Measurements from ENCODE around the gene ACTR5.
"Not testable (repeated sequence)": the region's sequence is repeated elsewhere in the genome, so short reads cannot be mapped to it uniquely, and the experiment has no call there.

ACTR5 gene

GRCh38 chr20:38769376-38770295 is 21.4 kb downstream of the ACTR5 start:
- no peak for DNase-seq

GRCh38 chr20:38770546-38770945 is 22.3 kb downstream of the ACTR5 start:
- DNase-seq, result no peak

- DNase-seq, result no peak
Observed at GRCh38 chr20:38770970-38771369, 22.7 kb downstream of the ACTR5 start.

- no peak for DNase-seq
Observed at GRCh38 chr20:38771621-38772020, 23.4 kb downstream of the ACTR5 start.

GRCh38 chr20:38774167-38774566 is 25.9 kb downstream of the ACTR5 start:
- DNase-seq, result no peak

GRCh38 chr20:38776363-38776762 is 28.1 kb downstream of the ACTR5 start:
- no peak for DNase-seq

GRCh38 chr20:38779247-38780097 is 31.2 kb downstream of the ACTR5 start:
- DNase-seq, result no peak

GRCh38 chr20:38782275-38782674 is 34.0 kb downstream of the ACTR5 start:
- no peak for DNase-seq

- no peak for DNase-seq
Observed at GRCh38 chr20:38787870-38788269, 39.6 kb downstream of the ACTR5 start.

GRCh38 chr20:38789503-38790199 is 41.4 kb downstream of the ACTR5 start:
- no peak for DNase-seq

- no peak for DNase-seq
Observed at GRCh38 chr20:38790200-38791053, 42.2 kb downstream of the ACTR5 start.

- no peak for DNase-seq
Observed at GRCh38 chr20:38791291-38791690, 43.0 kb downstream of the ACTR5 start.

- DNase-seq, result no peak
Observed at GRCh38 chr20:38791940-38792339, 43.7 kb downstream of the ACTR5 start.

- DNase-seq, result not testable (repeated sequence)
Observed at GRCh38 chr20:38794057-38794456, 45.8 kb downstream of the ACTR5 start.

GRCh38 chr20:38798266-38798665 is 50.0 kb downstream of the ACTR5 start:
- no peak for DNase-seq

GRCh38 chr20:38799203-38799602 is 50.9 kb downstream of the ACTR5 start:
- no peak for DNase-seq

- no peak for DNase-seq
Observed at GRCh38 chr20:38800882-38801281, 52.6 kb downstream of the ACTR5 start.

- DNase-seq, result no peak
Observed at GRCh38 chr20:38804221-38804620, 56.0 kb downstream of the ACTR5 start.

- no peak for DNase-seq
Observed at GRCh38 chr20:38804682-38805501, 56.6 kb downstream of the ACTR5 start.

GRCh38 chr20:38805502-38805957 is 57.3 kb downstream of the ACTR5 start, which contains the start of gene PPP1R16B:
PPP1R16B (plus strand) TSS chr20:38805697; CDS start chr20:38835926, 30,229 bp downstream.
- DNase-seq, result no peak
